Measurements from ENCODE around the gene KCNMB4.
"Not testable (repeated sequence)": the region's sequence is repeated elsewhere in the genome, so short reads cannot be mapped to it uniquely, and the experiment has no call there.

KCNMB4 gene

DNA sequence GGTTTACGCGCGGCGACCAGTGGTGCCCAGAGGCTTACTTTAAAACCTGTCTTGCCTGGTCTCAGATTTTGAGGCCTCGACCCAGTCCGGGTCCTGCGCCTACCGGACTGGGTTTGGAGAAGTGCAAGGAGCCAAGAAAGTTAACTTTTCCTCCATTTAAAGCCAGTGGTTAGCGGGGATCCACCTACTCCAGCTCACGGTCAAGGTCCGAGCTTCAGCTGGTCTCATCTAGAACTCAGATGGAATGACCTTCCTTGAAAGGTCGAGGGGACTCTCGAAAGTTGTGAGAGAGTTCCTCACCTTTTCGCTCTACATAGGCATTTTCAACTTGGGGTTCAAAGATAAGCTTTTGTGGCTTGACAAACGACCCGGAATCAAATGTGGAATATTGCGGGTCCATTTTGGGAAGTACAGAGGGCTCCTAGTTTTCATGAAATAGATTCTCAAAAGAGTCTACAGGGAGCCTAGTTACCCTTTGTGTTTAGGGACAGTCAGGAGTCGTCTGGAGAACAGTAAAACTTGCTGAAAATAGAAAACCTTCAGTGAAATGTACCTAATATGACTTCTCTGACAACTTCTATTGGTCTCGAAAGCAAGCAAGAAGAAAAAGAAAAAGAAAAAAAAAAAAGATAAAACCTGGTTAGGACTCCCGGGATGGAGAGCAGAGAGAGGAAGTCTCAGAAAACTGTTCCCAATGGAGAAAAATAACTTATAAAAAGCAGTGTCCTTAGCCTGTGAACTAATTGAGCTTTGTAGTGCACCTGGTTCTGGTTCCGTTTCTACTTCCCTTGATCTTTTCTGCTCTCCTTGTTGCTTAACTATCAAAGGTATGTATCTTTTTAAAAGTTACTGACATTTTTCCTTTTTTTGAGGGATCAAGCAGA, 1.4 kb downstream of the KCNMB4 start:
- in situ Hi-C loops (cut with MboI; ENCODE audit: low sequenced_read_pairs): no loop called here

DNA sequence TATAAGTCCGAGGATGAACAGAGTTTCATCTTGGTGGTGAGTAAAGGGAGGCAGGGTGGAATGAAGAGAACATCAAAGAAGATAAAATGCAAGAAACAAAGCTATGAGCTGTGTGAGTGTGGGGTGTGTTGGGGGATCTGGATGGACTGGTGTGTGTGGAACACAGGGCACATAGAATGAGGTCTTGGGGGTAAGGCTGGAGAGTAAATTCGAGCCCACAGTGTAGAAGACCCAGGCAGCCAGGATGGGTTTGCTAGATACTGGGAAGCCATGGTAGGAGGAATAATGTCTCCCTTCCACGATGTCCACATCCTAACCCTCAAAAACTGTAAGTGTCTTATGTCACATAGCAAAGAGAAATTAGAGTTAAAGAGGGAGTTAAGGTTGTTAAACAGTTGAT, 6.8 kb downstream of the KCNMB4 start:
- in situ Hi-C loops (cut with MboI; ENCODE audit: low sequenced_read_pairs): no loop called here

DNA sequence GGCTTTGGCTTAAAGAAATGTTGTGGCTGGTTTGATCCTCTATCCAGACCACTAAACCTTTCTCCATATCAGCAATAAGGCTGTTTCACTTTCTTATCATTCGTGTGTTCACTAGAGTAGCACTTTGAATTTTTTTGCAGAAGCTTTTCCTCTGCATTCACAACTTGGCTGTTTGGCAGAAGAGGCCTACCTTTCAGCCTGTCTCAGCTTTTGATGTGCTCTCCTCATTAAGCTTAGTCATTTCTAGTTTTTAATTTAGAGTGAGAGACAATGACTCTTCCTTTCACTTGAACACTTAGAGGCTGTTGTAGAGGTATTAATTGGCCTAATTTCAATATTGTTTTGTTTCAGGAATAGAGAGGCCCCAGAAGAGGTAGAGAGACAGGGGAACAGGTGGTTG, 13.8 kb downstream of the KCNMB4 start:
- in situ Hi-C loops (cut with MboI; ENCODE audit: low sequenced_read_pairs): no loop called here

DNA sequence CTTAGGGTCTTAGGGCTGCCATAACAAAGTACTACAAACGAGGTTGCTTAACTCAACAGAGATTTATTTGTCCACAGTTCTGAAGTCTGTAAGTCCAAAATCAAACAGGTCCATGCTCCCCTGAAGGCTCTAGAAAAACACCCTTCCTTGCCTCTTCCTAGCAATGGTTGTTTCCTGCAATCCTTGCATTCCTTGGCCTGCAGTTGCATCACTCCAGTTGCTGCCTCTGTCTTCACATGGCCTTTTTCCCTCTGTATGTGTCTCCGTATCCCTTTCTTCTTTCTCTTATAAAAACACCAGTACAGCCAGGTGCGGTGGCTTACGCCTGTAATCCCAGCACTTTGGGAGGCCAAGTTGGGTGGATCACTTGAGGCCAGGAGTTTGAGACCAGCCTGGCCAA, 17.4 kb downstream of the KCNMB4 start:
- in situ Hi-C loops (cut with MboI; ENCODE audit: low sequenced_read_pairs): no loop called here

DNA sequence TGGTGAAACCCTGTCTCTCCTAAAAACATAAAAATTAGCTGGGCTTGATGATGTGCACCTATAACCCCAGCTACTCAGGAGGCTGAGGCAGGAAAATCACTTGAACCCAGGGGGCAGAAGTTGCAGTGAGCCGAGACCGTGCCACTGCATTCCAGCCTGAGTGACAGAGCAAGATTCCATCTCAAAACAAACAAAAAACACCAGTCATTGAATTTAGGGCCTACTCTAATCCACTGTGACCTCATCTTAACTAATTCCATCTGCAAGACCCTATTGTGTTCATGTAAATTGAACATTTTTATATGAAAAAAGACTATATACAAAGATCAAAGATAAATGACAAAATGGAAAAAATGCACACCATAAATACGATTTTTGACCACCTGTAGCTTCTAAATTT, 17.8 kb downstream of the KCNMB4 start:
- in situ Hi-C loops (cut with MboI; ENCODE audit: low sequenced_read_pairs): no loop called here

DNA sequence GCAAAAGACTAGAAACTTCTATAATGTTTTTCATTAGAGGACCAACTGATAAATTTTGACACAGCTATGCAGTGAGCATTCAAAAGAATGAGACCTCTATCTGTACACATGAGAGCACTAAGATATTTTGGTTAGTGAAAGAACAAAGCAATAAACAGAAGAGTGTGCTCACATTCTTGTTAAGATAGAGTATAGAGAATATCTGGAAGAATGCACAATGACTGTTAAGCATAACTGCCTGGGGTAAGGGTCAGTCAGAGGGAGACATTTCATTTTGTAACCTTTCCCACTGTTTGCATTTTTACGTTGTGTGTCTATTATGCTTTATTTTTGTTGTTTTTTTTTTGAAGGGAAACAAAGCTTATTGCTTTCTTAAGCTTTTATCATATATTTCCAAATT, 20.7 kb downstream of the KCNMB4 start:
- in situ Hi-C loops (cut with MboI; ENCODE audit: low sequenced_read_pairs): no loop called here

DNA sequence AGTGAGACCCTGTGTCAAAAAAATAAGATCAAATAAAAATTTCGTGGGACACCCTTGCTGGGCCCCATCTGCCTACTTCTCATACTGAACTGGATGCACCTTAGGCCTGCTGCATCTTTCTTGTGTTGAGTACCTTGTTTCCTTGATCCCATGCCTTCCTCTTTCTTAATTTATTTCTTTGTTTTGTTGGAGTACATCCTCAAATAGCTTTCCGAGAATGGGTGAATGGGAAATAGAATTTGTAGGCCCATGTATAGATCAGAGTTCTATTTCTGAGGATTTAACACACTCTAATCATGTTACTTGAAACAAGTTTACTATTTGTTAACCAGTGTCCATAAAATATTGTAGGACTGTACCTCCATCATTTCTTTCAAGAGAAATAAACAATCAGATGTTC, 23.6 kb downstream of the KCNMB4 start:
- in situ Hi-C loops (cut with MboI; ENCODE audit: low sequenced_read_pairs): no loop called here

DNA sequence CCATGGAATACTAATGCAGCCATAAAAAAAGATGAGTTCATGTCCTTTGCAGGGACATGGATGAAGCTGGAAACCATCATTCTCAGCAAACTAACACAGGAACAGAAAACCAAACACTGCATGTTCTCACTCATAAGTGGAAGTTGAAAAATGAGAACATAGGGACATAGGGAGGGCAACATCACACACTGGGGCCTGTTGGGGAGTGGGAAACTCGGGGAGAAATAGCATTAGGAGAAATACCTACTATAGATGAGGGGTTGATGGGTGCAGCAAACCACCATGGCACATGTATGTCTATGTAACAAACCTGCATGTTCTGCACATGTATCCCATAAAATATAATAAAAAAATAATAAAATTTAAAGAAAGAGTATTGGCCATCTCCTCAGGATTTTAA, 26.5 kb downstream of the KCNMB4 start:
- in situ Hi-C loops (cut with MboI; ENCODE audit: low sequenced_read_pairs): not testable (repeated sequence)

DNA sequence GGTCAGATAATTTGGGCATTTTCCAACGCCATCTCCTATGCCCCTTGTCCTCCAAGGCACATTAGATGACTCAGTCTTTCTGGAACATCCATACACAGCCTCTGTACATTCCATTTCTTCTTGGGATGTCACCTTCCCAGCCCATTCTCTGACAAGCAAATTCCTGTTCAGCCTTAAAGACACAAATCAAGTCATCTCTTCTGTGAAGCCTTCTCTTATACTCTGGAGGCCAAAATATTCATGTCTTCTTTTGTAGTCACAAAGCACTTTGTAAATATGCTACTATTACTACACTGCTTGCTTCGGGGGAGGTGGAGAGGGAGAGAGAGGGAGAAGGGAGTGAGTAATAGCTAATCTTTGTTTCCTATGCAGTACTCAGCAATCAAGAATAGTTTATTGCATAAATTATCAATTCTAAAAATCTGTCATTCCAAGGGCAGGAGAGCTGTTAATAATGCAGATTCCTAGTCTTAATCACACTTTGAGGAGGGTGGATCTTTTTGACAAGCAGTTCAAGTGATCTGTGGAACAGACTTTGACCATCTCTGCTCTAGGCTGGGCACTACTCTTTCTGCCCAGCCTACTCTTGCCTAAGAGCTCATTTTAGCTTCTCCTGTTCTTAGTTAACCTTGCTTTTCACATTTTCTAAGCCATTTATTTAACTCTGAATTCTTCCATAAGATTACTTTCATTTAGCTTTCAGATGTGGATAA, 27.9 kb downstream of the KCNMB4 start:
- in situ Hi-C loops (cut with MboI; ENCODE audit: low sequenced_read_pairs): no loop called here

DNA sequence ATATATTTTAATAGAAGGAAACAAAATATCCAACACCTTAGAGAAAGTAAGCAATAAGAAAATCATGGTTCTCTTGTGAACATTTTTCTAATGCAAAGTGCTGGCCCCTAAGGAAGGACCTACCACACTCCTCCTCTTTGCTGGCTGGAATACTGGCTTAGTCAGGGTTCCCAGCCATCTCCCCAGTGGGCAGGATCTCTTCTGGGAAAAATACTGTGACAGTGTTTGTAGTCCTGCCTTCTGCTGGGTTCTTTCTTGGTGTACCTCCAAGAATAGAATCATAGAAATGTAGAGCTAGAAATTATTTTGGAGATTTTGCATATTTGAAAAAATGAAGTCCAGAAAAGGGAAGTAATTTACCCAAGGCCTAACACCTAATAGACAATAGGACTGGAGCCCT, 31.9 kb downstream of the KCNMB4 start:
- in situ Hi-C loops (cut with MboI; ENCODE audit: low sequenced_read_pairs): no loop called here

DNA sequence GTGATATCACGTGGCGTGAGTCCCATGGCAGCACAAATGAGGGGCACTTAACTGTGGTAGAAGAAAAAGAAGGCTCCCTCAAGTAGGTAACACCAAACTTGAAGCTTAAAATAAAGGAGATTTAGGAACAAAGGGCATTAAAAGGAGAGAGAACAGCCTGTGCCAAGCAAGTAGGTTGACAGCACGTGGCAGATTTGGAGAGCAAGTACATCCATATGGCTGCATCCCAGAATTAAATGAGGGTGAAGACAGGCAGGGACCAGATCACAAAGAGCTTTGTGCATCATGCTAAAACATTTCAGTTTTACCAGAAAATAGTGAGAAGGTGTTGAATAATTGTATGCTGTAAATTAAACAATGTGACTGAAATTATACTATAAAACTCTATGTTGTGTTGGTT, 32.8 kb downstream of the KCNMB4 start:
- in situ Hi-C loops (cut with MboI; ENCODE audit: low sequenced_read_pairs): no loop called here

DNA sequence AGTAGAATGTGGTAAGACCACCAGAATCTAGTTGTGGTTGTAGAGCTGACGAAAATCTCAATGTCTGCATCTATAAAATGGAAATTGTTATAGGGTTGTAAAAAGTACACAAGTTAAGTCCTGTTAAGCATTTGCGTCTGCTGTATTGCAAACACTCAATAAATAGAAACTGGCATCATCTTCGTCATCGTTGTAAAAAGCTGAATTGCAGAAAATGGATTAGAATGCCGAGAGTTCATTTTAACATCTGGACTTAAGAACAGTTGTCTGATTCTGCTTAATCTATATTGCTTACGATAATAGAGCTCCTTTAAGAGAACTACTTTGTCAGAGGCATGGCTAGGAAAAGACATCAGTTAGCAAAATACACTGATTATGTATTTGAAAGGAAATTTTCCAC, 33.2 kb downstream of the KCNMB4 start:
- in situ Hi-C loops (cut with MboI; ENCODE audit: low sequenced_read_pairs): no loop called here

DNA sequence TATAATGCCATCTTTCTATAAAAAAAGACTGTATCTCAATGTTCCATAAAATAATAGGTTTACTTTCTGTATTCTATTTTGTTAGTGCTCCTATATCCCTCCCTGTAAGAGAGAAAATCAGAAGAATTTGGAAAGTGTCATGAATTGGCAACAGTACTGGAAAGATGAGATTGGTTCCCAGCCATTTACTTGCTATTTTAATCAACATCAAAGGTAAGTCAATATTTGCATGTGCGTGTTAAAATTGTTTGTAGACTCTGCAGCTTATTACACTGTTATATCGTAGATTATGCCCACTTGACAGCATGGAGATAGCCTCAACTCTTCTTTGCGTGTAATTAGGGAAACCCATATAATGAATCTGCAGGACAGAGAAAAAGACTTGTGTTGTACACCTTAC, 34.0 kb downstream of the KCNMB4 start:
- in situ Hi-C loops (cut with MboI; ENCODE audit: low sequenced_read_pairs): no loop called here

DNA sequence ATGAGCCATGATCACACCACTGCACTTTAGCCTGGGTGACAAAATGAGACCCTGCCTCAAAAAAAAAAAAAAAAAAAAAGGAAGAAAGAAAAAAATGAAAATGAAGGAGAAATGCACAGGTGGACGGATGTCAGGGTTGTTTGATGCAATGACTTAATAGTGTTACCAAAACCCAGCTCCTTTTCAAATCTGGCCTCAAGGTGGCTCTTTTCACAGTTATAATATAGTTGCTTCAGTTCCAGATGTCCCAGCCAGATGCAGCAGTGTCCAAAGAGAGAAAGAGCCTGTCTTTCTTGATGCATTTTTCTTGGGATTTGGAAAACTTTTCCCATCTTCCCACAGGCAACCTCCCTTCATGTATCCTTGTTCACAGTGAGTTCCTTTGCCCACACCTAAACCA, 36.5 kb downstream of the KCNMB4 start:
- in situ Hi-C loops (cut with MboI; ENCODE audit: low sequenced_read_pairs): no loop called here

DNA sequence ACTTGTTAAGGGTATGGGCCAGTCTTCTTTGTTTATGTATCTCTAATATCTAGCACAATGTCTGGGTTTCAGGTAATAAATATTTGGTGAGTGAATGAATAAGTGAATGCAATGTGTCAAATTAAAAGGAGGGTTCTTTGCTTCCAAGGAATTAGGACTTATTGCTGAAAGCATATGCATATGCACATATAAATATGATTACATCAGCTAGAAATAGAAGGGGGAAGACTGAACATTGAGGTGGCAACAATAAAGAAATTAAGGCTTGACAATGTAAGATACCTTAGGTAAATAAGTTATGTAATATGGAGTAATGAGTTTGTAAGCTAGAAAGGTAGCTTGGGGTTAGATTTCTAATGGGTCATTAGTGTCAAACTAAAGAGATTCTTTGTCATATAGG, 37.7 kb downstream of the KCNMB4 start:
- in situ Hi-C loops (cut with MboI; ENCODE audit: low sequenced_read_pairs): no loop called here

DNA sequence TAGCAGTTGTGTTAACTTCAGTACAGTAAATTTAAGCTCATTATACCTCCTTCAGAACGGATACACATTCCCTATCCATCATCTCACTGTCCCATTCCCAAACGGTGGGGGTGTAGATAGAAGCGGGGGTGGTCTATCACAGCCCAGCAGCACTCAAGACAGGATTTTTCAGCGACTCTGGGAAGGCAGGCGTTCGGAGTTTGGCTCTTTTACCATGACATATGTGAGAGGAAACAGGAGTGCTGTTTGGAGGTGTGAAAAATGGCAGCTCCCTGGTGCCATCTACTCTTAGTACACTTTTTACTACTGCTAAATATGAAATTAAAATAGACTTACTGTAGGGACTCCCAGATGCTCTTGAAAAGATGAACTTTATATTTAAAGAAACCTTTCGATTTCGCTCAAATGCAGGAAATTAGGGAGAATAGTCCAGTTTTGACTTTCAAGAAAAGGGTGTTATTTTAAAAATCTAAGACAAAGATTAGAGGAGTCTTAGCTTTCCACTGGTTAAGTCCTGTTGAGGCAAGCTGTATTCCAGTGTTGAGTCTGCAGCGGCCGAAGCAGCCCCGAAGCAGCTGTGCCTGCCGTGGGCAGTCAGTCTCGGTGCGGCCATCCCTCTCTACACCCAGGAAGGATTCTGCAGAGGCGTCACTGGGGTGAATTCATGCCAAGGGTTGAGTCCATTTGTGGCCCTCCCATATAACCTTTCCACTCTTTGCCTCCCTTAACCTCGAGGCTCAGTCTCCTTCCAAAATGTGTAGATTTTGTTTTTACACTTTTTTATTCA, 42.1 kb downstream of the KCNMB4 start:
- in situ Hi-C loops (cut with MboI; ENCODE audit: low sequenced_read_pairs): no loop called here

DNA sequence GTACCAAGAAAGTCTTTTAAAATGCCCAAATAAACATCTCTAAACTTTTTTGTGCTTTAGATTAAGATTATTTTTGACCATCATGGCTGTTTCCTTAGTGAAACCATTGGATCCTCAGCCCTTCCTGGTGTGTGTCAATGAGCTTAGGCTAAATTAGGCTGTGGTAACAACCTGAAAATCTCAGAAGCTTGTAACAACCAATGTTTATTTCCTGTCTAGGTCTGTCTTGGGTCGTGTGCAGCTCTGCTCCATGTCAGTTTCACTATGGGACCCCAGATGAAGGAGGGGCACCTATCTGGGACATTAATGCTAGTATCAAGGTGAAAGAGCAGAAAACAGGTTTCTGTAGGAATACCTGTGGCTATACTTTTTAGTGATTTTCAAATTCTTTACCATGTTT, 49.9 kb downstream of the KCNMB4 start:
- in situ Hi-C loops (cut with MboI; ENCODE audit: low sequenced_read_pairs): no loop called here

DNA sequence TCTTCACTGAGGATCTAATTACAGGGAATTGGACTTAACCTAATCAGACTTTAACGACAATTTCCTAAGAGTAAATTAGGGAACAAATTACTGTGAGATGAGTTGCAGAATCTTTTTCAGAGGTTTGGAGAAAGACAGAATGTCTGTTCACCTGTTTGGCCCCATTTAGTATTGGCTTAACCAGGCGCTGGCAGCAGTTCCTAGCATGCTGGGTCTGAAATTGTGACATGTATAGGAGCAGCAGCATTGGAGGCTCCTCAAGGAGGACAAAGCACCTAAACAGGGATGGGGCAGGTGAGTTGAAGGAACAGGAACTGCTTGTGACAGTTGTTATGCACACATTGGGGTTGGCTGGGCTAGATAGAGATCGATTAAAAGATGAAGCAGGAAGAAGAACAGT, 51.0 kb downstream of the KCNMB4 start:
- in situ Hi-C loops (cut with MboI; ENCODE audit: low sequenced_read_pairs): no loop called here

DNA sequence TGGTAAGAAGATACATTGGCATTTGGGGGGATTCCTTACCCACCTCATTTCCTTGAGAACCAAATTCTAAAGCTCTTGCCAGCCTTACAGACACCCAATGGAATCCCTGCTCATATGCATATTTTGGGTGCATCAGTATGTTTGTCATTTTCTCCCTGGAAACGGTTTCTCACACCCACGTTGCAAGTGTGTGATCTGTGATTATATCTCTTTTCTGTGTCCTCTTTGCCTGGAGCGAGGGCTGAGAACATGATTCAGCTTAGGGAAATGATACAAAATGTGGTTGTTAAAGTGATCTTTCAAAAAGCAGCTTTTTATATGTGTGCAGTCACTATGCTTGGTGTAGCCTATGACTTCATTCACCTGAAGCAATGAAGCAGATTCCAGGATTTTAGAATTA, 52.0 kb downstream of the KCNMB4 start:
- in situ Hi-C loops (cut with MboI; ENCODE audit: low sequenced_read_pairs): no loop called here

DNA sequence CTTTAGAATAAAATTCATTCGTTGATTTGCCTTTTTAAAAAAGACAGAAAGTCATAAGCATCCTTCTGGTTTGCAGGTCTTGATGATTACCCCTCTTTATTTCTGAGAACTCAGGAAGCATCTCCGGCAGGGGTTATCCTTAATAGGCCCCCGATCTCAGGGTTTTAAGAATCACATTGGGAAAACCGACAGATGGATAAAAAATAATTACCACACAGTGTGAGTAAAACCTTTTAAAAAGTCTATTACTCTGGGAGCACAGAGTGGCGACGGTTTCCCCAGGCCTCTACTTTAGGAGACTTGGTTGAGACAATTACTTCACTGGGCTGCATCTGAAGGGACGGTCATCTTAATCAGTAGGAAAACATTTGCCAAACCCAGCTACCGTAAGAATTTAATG, 56.5 kb downstream of the KCNMB4 start:
- in situ Hi-C loops (cut with MboI; ENCODE audit: low sequenced_read_pairs): no loop called here

DNA sequence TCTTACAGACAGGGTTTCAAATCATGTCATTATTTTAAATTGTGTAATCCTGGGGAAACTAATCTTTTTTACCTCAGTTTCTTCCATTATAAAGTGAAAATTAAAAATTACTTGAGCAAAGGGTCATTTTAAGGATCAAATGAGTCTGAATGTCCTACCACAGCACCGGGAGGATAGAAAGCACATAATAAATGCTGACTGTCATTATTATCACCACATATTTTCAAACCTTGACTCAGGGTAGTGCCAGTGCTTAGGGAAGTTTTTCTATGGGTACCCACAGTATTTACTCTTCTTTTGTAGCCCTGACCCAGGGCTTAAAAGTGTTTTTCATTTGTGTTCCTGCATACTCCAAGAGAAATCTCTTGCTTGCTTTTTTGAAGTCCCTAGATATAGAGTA, 60.5 kb downstream of the KCNMB4 start:
- in situ Hi-C loops (cut with MboI; ENCODE audit: low sequenced_read_pairs): no loop called here

DNA sequence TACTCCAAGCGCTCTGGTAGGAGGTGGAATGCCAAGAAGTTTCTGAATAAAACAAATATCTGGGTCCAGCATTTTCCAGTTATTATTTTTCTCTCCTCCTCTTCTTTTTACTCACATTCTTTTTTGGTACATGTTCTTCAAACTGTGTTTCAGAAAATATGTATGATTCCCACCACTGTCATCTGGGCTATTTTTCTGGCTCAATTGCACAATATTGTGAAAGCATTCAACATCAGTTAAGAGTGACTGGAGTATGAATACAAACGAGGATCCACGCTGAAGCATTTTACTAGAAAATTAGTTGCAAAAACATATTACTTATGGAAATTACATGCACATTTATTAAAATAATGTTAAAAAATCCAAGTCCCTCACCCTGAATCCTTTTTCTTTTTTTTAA, 61.5 kb downstream of the KCNMB4 start:
- in situ Hi-C loops (cut with MboI; ENCODE audit: low sequenced_read_pairs): no loop called here

All from HL-60/S4 (cell line).